ENCODE measurements around the gene CPA4.

Gene CPA4

DNA sequence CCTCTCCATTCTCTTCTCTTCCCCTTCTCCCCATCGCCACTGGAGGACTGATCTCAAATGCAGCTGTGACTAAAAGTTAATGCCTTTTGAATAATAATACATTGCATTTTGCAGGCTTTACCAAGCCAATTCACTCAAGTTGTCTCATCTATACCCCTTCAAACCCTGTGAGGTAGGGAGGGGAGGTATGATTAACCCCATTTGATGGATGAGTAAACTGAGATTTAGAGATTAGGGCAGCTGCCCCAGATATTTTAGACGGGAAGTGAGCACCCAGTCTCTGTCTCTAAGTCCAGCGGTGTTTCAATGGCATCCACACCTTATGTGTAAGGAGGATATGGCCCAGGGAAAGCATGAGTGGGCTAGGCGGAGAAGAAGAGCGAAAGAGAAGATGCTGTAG, 52.8 kb downstream of the CPA4 start:
- no peak for DNase-seq (ENCODE audit: low read depth, low spot score)
- Histone ChIP-seq H3K4me3 (ENCODE audit: insufficient read length, low read depth) (no peak overlapping the region), H3K27me3 (ENCODE audit: insufficient read depth, insufficient read length) (no peaks in the 10 kb centered on the region), H3K9ac (ENCODE audit: insufficient read length, low read depth) (no peak overlapping the region), H3K9me3 (ENCODE audit: insufficient read depth, low read length) (no peaks in the 10 kb centered on the region), H3K4me1 (ENCODE audit: insufficient read depth, insufficient read length) (peaks cover under 1% of the 10 kb centered on the region), H3K36me3 (ENCODE audit: insufficient read depth, insufficient read length, low read length) (no peaks in the 10 kb centered on the region)
- no peak for TF ChIP-seq YY1 (IDR thresholded peaks at IDR 0.05; ENCODE audit: insufficient read depth, insufficient read length)
- TF ChIP-seq SUZ12 (IDR thresholded peaks at IDR 0.05; ENCODE audit: extremely low read depth, insufficient read depth, insufficient read length): no peak
- TF ChIP-seq ZNF274 (IDR thresholded peaks at IDR 0.05; ENCODE audit: low read depth, low read length): no peak

- Histone ChIP-seq H3K9me3 (ENCODE audit: insufficient read depth, low read length) (no peaks in the 10 kb centered on the region), H3K9ac (ENCODE audit: insufficient read length, low read depth) (no peak overlapping the region), H3K4me1 (ENCODE audit: insufficient read depth, insufficient read length) (peaks cover 3% of the 10 kb centered on the region), H3K4me3 (ENCODE audit: insufficient read length, low read depth) (no peak overlapping the region), H3K36me3 (ENCODE audit: insufficient read depth, insufficient read length, low read length) (no peaks in the 10 kb centered on the region), H3K27me3 (ENCODE audit: insufficient read depth, insufficient read length) (no peaks in the 10 kb centered on the region)
- no peak for DNase-seq (ENCODE audit: low read depth, low spot score)
- TF ChIP-seq YY1 (IDR thresholded peaks at IDR 0.05; ENCODE audit: insufficient read depth, insufficient read length) (no peak), SUZ12 (IDR thresholded peaks at IDR 0.05; ENCODE audit: extremely low read depth, insufficient read depth, insufficient read length) (no peak), ZNF274 (IDR thresholded peaks at IDR 0.05; ENCODE audit: low read depth, low read length) (no peak)
Measured at GRCh38 chr7:130346177-130346905, 53.4 kb downstream of the CPA4 start.

GRCh38 chr7:130346941-130347340, 54.0 kb downstream of the CPA4 start:
- Histone ChIP-seq H3K4me3 (ENCODE audit: insufficient read length, low read depth) (no peak overlapping the region), H3K27me3 (ENCODE audit: insufficient read depth, insufficient read length) (no peaks in the 10 kb centered on the region)
- TF ChIP-seq YY1 (IDR thresholded peaks at IDR 0.05; ENCODE audit: insufficient read depth, insufficient read length) (no peak), ZNF274 (IDR thresholded peaks at IDR 0.05; ENCODE audit: low read depth, low read length) (no peak), SUZ12 (IDR thresholded peaks at IDR 0.05; ENCODE audit: extremely low read depth, insufficient read depth, insufficient read length) (no peak)

DNA sequence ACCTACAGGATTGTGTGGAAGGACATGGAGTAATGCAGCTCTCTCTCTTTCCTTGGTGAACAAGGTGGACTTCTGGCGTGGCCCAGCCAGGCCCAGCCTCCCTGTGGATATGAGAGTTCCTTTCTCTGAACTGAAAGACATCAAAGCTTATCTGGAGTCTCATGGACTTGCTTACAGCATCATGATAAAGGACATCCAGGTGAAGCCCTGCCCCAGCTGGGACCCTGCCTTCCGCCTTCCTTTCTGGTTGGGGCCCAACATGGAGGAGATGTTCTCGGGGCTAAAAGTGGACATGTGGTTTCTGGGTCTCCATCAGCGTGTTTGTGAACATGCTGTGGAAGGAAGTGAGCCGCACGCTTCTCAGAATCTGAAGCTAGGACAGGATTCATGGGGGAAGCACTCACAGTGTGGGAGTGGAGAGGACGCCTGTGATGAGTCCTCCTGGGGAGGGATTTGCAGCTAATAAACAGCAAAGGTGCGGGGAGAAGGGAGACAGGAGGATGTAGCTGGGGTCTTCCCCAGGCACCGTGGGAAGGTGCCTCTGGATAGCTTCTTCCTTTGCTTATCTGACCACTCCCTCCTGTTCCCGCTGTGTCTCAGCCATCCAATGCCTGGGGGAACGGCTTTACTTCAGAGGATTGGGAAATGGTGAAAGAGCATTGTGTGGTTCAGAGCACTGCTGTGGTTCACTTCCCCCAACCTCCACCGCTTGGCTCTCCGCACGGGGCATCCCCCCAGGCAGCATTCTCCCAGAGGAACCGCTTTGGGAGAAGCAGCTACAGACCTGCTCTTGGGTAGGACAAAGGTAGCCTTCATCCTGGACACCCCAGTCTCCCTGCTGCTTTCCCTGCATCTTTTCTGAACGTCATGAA, 57.2 kb downstream of the CPA4 start:
- Histone ChIP-seq H3K27me3 (ENCODE audit: insufficient read depth, insufficient read length) (no peaks in the 10 kb centered on the region), H3K36me3 (ENCODE audit: insufficient read depth, insufficient read length, low read length) (no peaks in the 10 kb centered on the region), H3K9ac (ENCODE audit: insufficient read length, low read depth) (no peak overlapping the region), H3K9me3 (ENCODE audit: insufficient read depth, low read length) (no peaks in the 10 kb centered on the region), H3K4me1 (ENCODE audit: insufficient read depth, insufficient read length) (peaks cover 9% of the 10 kb centered on the region), H3K4me3 (ENCODE audit: insufficient read length, low read depth) (no peak overlapping the region)
- TF ChIP-seq YY1 (IDR thresholded peaks at IDR 0.05; ENCODE audit: insufficient read depth, insufficient read length) (no peak), SUZ12 (IDR thresholded peaks at IDR 0.05; ENCODE audit: extremely low read depth, insufficient read depth, insufficient read length) (no peak), ZNF274 (IDR thresholded peaks at IDR 0.05; ENCODE audit: low read depth, low read length) (no peak)
- peak; percentile 52 for DNase-seq (ENCODE audit: low read depth, low spot score)

More at GRCh38 chr7:130346941-130347340, 54.0 kb downstream of the CPA4 start:
- Histone ChIP-seq H3K36me3 (ENCODE audit: insufficient read depth, insufficient read length, low read length) (no peaks in the 10 kb centered on the region), H3K9me3 (ENCODE audit: insufficient read depth, low read length) (no peaks in the 10 kb centered on the region), H3K4me1 (ENCODE audit: insufficient read depth, insufficient read length) (peaks cover 3% of the 10 kb centered on the region), H3K9ac (ENCODE audit: insufficient read length, low read depth) (no peak overlapping the region)
- DNase-seq (ENCODE audit: low read depth, low spot score): no peak

DNA sequence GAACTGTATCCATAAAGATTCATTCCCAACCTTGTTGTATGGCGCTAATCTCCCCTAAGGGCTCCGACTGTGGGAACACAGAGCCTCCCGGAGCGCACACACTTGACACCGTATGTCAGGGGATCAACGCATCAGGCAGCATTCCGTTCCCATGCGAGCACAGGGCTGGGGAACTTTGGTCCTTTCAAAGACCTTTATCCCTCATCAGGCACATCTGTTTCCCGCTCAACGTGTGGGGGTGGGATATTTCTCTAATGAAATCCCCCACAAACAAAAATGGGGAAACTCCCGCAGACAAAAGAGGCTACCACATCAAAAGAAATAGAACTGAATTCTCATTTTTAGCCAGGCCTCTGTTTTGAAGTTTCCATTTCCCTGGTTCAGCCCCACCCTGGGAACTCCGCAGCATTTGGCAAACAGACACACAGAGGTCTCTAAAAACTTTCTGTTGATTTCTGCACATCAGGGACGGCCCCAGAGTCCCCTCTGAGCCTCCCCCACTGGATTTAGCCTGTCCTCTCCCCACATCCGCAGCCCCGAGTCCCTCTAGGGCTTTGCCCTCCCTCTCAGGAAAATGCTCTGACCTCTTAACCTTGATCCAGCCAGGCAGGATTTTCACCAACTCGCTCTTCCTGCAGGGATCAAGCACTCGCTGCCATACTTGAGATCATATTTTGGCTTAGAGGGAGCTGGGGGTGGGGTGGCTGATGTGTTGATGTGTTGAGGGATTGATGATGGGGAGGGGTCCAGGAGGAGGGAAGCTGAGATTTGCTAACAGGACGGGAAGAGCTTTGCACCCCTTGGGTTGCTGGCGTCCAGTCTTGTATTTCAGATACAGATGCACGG, 58.2 kb downstream of the CPA4 start:
- no peaks in the 10 kb centered on the region for H3K9me3 ChIP-seq (ENCODE audit: insufficient read depth, low read length)
- peaks cover 9% of the 10 kb centered on the region for H3K4me1 ChIP-seq (ENCODE audit: insufficient read depth, insufficient read length)
- TF ChIP-seq ZNF274 (IDR thresholded peaks at IDR 0.05; ENCODE audit: low read depth, low read length) (no peak), YY1 (IDR thresholded peaks at IDR 0.05; ENCODE audit: insufficient read depth, insufficient read length) (no peak), SUZ12 (IDR thresholded peaks at IDR 0.05; ENCODE audit: extremely low read depth, insufficient read depth, insufficient read length) (no peak)
- H3K36me3 ChIP-seq (ENCODE audit: insufficient read depth, insufficient read length, low read length): no peaks in the 10 kb centered on the region
- H3K4me3 ChIP-seq (ENCODE audit: insufficient read length, low read depth): no peak overlapping the region
- H3K9ac ChIP-seq (ENCODE audit: insufficient read length, low read depth): peak overlapping the region; percentile 27
- no peaks in the 10 kb centered on the region for H3K27me3 ChIP-seq (ENCODE audit: insufficient read depth, insufficient read length)
- no peak for DNase-seq (ENCODE audit: low read depth, low spot score)

DNA sequence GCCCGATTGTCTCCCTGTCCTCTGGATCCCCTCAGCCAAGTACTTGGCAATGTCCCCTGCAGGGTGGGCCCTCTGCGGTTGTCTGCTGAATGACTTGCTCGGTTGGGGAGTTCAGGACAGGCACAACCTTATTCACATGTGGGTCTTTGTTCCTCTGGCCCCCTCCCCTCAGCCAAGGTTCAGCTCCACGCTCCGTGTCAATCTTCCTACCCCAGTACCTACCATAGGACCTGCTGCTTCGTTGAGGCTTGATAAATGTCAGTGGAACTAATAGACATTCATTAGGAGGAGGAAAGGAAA, 58.8 kb downstream of the CPA4 start:
- Histone ChIP-seq H3K36me3 (ENCODE audit: insufficient read depth, insufficient read length, low read length) (no peaks in the 10 kb centered on the region), H3K4me1 (ENCODE audit: insufficient read depth, insufficient read length) (peaks cover 9% of the 10 kb centered on the region), H3K9me3 (ENCODE audit: insufficient read depth, low read length) (no peaks in the 10 kb centered on the region), H3K27me3 (ENCODE audit: insufficient read depth, insufficient read length) (no peaks in the 10 kb centered on the region), H3K9ac (ENCODE audit: insufficient read length, low read depth) (no peak overlapping the region), H3K4me3 (ENCODE audit: insufficient read length, low read depth) (no peak overlapping the region)
- DNase-seq (ENCODE audit: low read depth, low spot score): no peak
- no peak for TF ChIP-seq YY1 (IDR thresholded peaks at IDR 0.05; ENCODE audit: insufficient read depth, insufficient read length)

Measured in NT2/D1 (cell line).